Keratinocyte (primary cell): ENCODE results near the gene PRKAR1B. TPM values are rescaled to one million over a fixed set of nuclear protein-coding genes. Genes with fewer than 3 reads are reported as not detected.
"Not testable (repeated sequence)": the region's sequence is repeated elsewhere in the genome, so short reads cannot be mapped to it uniquely, and the experiment has no call there.

Source experiments
- DNase-seq: peaks from one replicate; pipeline ENCODE4 v3.0.0-alpha.2; 2011; ENCODE audit warnings: low read depth, missing footprints, low spot score
- FAIRE-seq: peaks from 2 replicates; lab custom pipeline; 2011; peaks lifted over from hg19 to GRCh38; lab: Jason Lieb, UNC
- H2AFZ ChIP-seq: 2 replicates; pipeline ENCODE4 v1.6.0; 2012; ENCODE audit warnings: low read length, control low read depth, inconsistent platforms; ENCODE audit not compliant: control insufficient read depth
- H3K27ac ChIP-seq: 2 replicates; pipeline ENCODE4 v1.5.1; 2011; ENCODE audit warnings: low read length; ENCODE audit not compliant: control insufficient read depth, insufficient read depth
- H3K27me3 ChIP-seq: 3 replicates; pipeline ENCODE4 v1.6.0; 2011; ENCODE audit warnings: low read length; ENCODE audit not compliant: control insufficient read depth, insufficient read depth; ENCODE audit errors: extremely low read depth
- H3K36me3 ChIP-seq, 2 experiments: 2 replicates in 1 of 2; 3 replicates in 1 of 2; pipeline ENCODE4 v1.5.1; 2011; ENCODE audit warnings: low read length in 2 of 2, mild to moderate bottlenecking in 1 of 2; ENCODE audit not compliant: control insufficient read depth in 2 of 2, insufficient read depth in 2 of 2; ENCODE audit errors: extremely low read depth in 1 of 2
- H3K4me1 ChIP-seq: 3 replicates; pipeline ENCODE4 v1.5.1; 2011; ENCODE audit warnings: low read length; ENCODE audit not compliant: control insufficient read depth, insufficient read depth; ENCODE audit errors: extremely low read depth
- H3K4me2 ChIP-seq: 3 replicates; pipeline ENCODE4 v1.6.0; 2011; ENCODE audit warnings: low read depth, low read length; ENCODE audit not compliant: control insufficient read depth, insufficient read depth; ENCODE audit errors: extremely low read depth
- H3K4me3 ChIP-seq, 3 experiments: fragments of 200-600 bp in 1 of 3; sonication (generic) in 1 of 3; 2 replicates in 2 of 3; 3 replicates in 1 of 3; pipeline ENCODE4 v1.5.1; 2011 to 2016; ENCODE audit warnings: low read length in 3 of 3, mild to moderate bottlenecking in 3 of 3, control low read depth in 2 of 3, inconsistent platforms in 1 of 3, low read depth in 1 of 3, mixed read lengths in 1 of 3, mixed run types in 1 of 3, moderate library complexity in 1 of 3; ENCODE audit not compliant: control insufficient read depth in 2 of 3, insufficient read depth in 2 of 3; ENCODE audit errors: extremely low read depth in 1 of 3
- H3K79me2 ChIP-seq: 2 replicates; pipeline ENCODE4 v1.6.0; 2012; ENCODE audit warnings: low read length; ENCODE audit not compliant: control insufficient read depth, insufficient read depth
- H3K9ac ChIP-seq: 3 replicates; pipeline ENCODE4 v1.6.0; 2011; ENCODE audit warnings: low read length; ENCODE audit not compliant: control insufficient read depth, insufficient read depth; ENCODE audit errors: extremely low read depth
- H3K9me1 ChIP-seq: 3 replicates; pipeline ENCODE4 v1.6.0; 2011; ENCODE audit warnings: low read length; ENCODE audit not compliant: control insufficient read depth, insufficient read depth; ENCODE audit errors: extremely low read depth
- H3K9me3 ChIP-seq: 2 replicates; pipeline ENCODE4 v1.5.1; 2012; ENCODE audit warnings: low read depth, low read length; ENCODE audit not compliant: control insufficient read depth
- H4K20me1 ChIP-seq: 3 replicates; pipeline ENCODE4 v1.6.0; 2011; ENCODE audit warnings: low read length; ENCODE audit not compliant: control insufficient read depth, insufficient read depth; ENCODE audit errors: extremely low read depth
- CTCF ChIP-seq, 3 experiments: IDR thresholded peaks in 1 of 3; conservative IDR thresholded peaks in 1 of 3; optimal IDR thresholded peaks in 1 of 3; 2 replicates in 2 of 3; 3 replicates in 1 of 3; pipeline versions ENCODE3 to v1.5.1; 2011; ENCODE audit warnings: low read length in 3 of 3, mild to moderate bottlenecking in 3 of 3, moderate library complexity in 2 of 3, control low read depth in 1 of 3, inconsistent platforms in 1 of 3; ENCODE audit not compliant: insufficient read depth in 2 of 3; ENCODE audit errors: extremely low read depth in 1 of 3
- EZH2 ChIP-seq: IDR thresholded peaks from one replicate; pipeline ENCODE4 v1.6.1; 2012; ENCODE audit warnings: inconsistent platforms, mild to moderate bottlenecking, low read length, moderate library complexity
- dilution Hi-C: fragments of 300-500 bp; cut with MboI; formaldehyde crosslinking; loops from one replicate; pipeline ENCODE4 v1.7.0; 2020; ENCODE audit warnings: low sequenced_read_pairs; ENCODE audit not compliant: extremely low pct_ligation_motif_present
- polyA plus RNA-seq, 5 experiments: library from polyadenylated mRNA; depleted of rRNA in 3 of 5; stranded (reverse) in 3 of 5; stranded (forward) in 1 of 5; unstranded in 1 of 5; fragments of >200 nt; gene quantifications; 1 replicate in 1 of 5; 2 replicates in 3 of 5; 3 replicates in 1 of 5; pipeline versions ENCODE4 v1.2.1 to v1.2.3, GENCODE V29; 2011 to 2012; ENCODE audit warnings: missing spikeins in 2 of 5, low read depth in 1 of 5, low replicate concordance in 1 of 5

PRKAR1B gene
- polyA plus RNA-seq, 1 donor (not counting 4 experiments of a cell fraction or from before 2014, with no cell fraction given): 10.8 TPM

DNA sequence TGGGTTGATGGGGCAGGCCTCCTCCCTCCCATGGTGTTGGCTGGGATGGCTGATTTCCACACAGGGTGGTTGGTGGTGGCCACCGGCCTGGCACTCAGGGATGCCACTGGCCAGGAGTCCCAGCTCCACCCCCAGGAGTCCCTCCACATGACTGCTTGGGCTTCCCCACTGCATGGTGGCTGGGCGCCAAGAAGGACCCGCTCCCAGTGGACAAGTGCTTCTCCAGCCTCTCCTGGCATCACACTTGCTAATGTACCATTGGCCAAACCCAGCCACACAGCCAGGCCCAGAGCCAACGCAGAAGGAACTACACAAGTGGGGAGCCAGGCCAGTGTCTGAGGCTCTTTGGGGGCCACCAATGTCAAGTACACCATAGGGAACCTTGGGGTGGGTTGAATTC, 74.2 kb downstream of the PRKAR1B start:
- H4K20me1 ChIP-seq: no peaks in the 10 kb centered on the region
- no peak overlapping the region for H3K4me3 ChIP-seq
- dilution Hi-C loops: no loop called here
- H3K36me3 ChIP-seq: no peaks in the 10 kb centered on the region
- H3K9me3 ChIP-seq: peaks cover 4% of the 10 kb centered on the region
- no peak for TF ChIP-seq EZH2
- no peak for TF ChIP-seq CTCF (optimal IDR thresholded peaks at IDR 0.05 in 1 of 3, IDR thresholded peaks at IDR 0.05 in 1 of 3, conservative IDR thresholded peaks at IDR 0.05 in 1 of 3; ENCODE audit: extremely low read depth in 1 of 3, insufficient read depth in 2 of 3, low read length in 3 of 3)
- H3K9ac ChIP-seq: no peak overlapping the region
- no peak overlapping the region for H3K4me2 ChIP-seq
- no peaks in the 10 kb centered on the region for H3K79me2 ChIP-seq
- H3K9me1 ChIP-seq: no peaks in the 10 kb centered on the region
- H3K27me3 ChIP-seq: no peaks in the 10 kb centered on the region
- FAIRE-seq (no peak), DNase-seq (no peak)
- H2AFZ ChIP-seq: no peak overlapping the region
- no peak overlapping the region for H3K27ac ChIP-seq
- H3K4me1 ChIP-seq: no peaks in the 10 kb centered on the region

- dilution Hi-C loops, FAIRE-seq: not testable (repeated sequence)
Observed at GRCh38 chr7:652167-652566, 74.9 kb downstream of the PRKAR1B start.

DNA sequence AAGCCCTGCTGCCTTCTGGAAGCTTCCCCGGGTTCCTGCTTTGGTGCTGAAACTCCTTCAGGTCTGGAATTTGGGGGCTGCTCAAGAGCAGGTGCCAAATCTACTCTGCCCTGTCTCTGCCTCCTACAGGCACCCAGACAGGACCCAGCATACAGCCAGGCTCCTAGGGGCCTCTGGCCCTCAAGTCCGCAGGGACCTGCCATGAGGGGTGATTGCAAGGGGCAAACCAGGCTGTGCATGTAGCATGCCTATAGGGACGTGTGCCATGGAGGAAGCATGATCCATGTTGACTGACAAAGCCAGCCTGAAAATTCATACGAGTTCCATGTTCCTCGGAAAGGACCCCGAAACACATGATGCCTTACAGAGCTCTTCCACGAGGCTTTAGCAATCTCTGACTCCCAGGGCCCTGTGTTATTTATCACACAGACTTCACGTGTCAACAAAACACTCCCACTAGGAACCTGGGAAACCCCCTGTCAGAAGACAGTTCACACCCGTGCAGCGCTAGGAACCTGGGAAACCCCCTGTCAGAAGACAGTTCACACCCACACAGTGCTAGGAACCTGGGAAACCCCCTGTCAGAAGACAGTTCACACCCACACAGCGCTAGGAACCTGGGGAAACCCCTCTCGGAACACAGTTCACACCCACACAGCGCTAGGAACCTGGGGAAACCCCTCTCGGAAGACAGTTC, 75.9 kb downstream of the PRKAR1B start:
- Histone ChIP-seq H3K79me2 (no peaks in the 10 kb centered on the region), H3K4me1 (no peaks in the 10 kb centered on the region), H3K4me3 (no peak overlapping the region), H3K9me3 (peaks cover 4% of the 10 kb centered on the region), H3K27ac (no peak overlapping the region), H3K27me3 (no peaks in the 10 kb centered on the region), H3K36me3 (no peaks in the 10 kb centered on the region), H3K9me1 (no peaks in the 10 kb centered on the region), H3K9ac (no peak overlapping the region), H2AFZ (no peak overlapping the region), H3K4me2 (no peak overlapping the region), H4K20me1 (no peaks in the 10 kb centered on the region)
- DNase-seq (no peak), FAIRE-seq (no peak)
- dilution Hi-C loops: no loop called here
- TF ChIP-seq EZH2 (no peak), CTCF (optimal IDR thresholded peaks at IDR 0.05 in 1 of 3, IDR thresholded peaks at IDR 0.05 in 1 of 3, conservative IDR thresholded peaks at IDR 0.05 in 1 of 3; ENCODE audit: extremely low read depth in 1 of 3, insufficient read depth in 2 of 3, low read length in 3 of 3) (no peak)

More at GRCh38 chr7:652167-652566, 74.9 kb downstream of the PRKAR1B start:
- H3K9me3 ChIP-seq, H3K27me3 ChIP-seq, H3K27ac ChIP-seq, H4K20me1 ChIP-seq, H3K4me1 ChIP-seq, H2AFZ ChIP-seq, H3K36me3 ChIP-seq, H3K9ac ChIP-seq, H3K79me2 ChIP-seq, H3K4me2 ChIP-seq, H3K4me3 ChIP-seq, H3K9me1 ChIP-seq, DNase-seq: not testable (repeated sequence)
